Gastrocnemius medialis (tissue), 4 donors: ENCODE results near the gene IGLL5.

Experiments
- POLR2A ChIP-seq, 2 donors: fragments of 450-650 bp; IDR thresholded peaks; one replicate each; pipeline ENCODE4 v1.6.1; 2017; ENCODE audit warnings: antibody characterized with exemption in 2 of 2, mild to moderate bottlenecking in 2 of 2, moderate library complexity in 2 of 2
- TF ChIP-seq, protein P1 (sequence below), 5 experiments: fragments of 450-650 bp in 3 of 5; fragments of 200-600 bp in 2 of 5; sonication (generic) in 2 of 5; IDR thresholded peaks in 4 of 5; conservative IDR thresholded peaks in 1 of 5; 1 replicate in 4 of 5; 2 replicates in 1 of 5; pipeline ENCODE4 v1.5.1; 2016 to 2019; ENCODE audit warnings: antibody characterized with exemption in 5 of 5, mild to moderate bottlenecking in 3 of 5, moderate library complexity in 3 of 5

DNA sequence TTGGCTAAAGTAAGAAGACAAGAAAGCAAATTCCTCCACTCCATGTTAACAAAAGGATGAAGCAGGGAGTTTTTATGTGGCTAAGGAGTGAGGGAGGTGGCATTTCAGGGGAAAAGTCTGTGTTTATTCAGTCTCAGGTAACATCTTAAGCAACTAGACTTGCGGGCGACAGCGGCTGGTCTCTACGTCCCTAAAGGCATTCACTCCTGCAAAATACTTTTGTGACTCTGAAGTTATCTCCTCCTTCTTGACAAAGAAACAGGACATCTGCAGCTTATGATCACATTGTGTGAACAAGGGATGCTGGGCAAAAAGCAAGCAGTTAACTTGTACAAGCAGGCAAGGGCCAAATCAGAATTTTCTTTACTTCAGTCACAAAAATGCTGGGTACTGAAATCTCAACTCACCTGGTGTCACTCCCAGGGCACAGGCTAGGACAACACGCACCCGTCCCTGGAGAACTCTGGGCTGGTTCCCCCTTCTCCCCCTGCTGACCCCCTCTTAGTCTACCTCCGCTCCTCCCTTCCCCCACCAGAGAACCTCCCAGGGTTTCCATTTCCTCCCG, 38.3 kb downstream of the IGLL5 start:
- TF ChIP-seq, protein P1, sequence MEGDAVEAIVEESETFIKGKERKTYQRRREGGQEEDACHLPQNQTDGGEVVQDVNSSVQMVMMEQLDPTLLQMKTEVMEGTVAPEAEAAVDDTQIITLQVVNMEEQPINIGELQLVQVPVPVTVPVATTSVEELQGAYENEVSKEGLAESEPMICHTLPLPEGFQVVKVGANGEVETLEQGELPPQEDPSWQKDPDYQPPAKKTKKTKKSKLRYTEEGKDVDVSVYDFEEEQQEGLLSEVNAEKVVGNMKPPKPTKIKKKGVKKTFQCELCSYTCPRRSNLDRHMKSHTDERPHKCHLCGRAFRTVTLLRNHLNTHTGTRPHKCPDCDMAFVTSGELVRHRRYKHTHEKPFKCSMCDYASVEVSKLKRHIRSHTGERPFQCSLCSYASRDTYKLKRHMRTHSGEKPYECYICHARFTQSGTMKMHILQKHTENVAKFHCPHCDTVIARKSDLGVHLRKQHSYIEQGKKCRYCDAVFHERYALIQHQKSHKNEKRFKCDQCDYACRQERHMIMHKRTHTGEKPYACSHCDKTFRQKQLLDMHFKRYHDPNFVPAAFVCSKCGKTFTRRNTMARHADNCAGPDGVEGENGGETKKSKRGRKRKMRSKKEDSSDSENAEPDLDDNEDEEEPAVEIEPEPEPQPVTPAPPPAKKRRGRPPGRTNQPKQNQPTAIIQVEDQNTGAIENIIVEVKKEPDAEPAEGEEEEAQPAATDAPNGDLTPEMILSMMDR (IDR thresholded peaks at IDR 0.05 in 4 of 5, conservative IDR thresholded peaks at IDR 0.05 in 1 of 5), result no peak
- TF ChIP-seq POLR2A (IDR thresholded peaks at IDR 0.05), result no peak
